ENCODE measurements around the gene GOLGA3. TPM values are rescaled to one million over a fixed set of nuclear protein-coding genes. Genes with fewer than 3 reads are reported as not detected.

Gene GOLGA3
- total and polyA plus RNA-seq, 2 experiments from 2014 or later, result 10.3 to 57.8 TPM

GRCh38 chr12:132869551-132869950, 40.9 kb upstream of the GOLGA3 start:
- peaks cover 58% of the 10 kb centered on the region for H3K36me3 Mint-ChIP-seq (ENCODE audit: low read depth)
- no peaks in the 10 kb centered on the region; the same call in 1 of the 2 replicates for H4K20me1 ChIP-seq (replicated peaks; ENCODE audit: insufficient read depth)
- no peak overlapping the region for H3K4me3 Mint-ChIP-seq
- H3K4me1 ChIP-seq (ENCODE audit: insufficient read depth), result no peaks in the 10 kb centered on the region
- H3K9me2 ChIP-seq (ENCODE audit: insufficient read depth), result no peaks in the 10 kb centered on the region
- H3K79me2 ChIP-seq (replicated peaks; ENCODE audit: insufficient read depth), result no peaks in the 10 kb centered on the region; the same call in 1 of the 2 replicates
- H3K27me3 ChIP-seq (ENCODE audit: insufficient read depth), result no peaks in the 10 kb centered on the region
- 0 out of 2 replicates have a peak, but pooled peaks cover 20% of the 10 kb centered on the region for H3K36me3 ChIP-seq (ENCODE audit: insufficient read depth)
- peaks cover 2% of the 10 kb centered on the region for H3K27me3 Mint-ChIP-seq (ENCODE audit: insufficient read depth, low read depth, poor library complexity)
- no peak overlapping the region for H2AFZ ChIP-seq
- no peak overlapping the region for H3K27ac ChIP-seq (ENCODE audit: low read depth)
- H3K9me3 Mint-ChIP-seq, result no peaks in the 10 kb centered on the region
- no peak overlapping the region; the same call in 1 of the 2 replicates for H3K27ac Mint-ChIP-seq
- no peak overlapping the region for H3K4me3 ChIP-seq
- ATAC-seq, result no peak
- TF ChIP-seq POLR2AphosphoS5 (IDR thresholded peaks at IDR 0.05; ENCODE audit: low read depth) (no peak), REST (IDR thresholded peaks at IDR 0.05; ENCODE audit: unreplicated experiment) (no peak), EZH2phosphoT487 (IDR thresholded peaks at IDR 0.05; ENCODE audit: unreplicated experiment) (no peak), STAT1 (IDR thresholded peaks at IDR 0.05; ENCODE audit: unreplicated experiment) (no peak), CTCF (conservative IDR thresholded peaks at IDR 0.05; ENCODE audit: low read depth in 2 of 2) (no peak), ZNF331 (CRISPR knock-in tag; IDR thresholded peaks at IDR 0.05; ENCODE audit: low read depth) (no peak), NANOG (IDR thresholded peaks at IDR 0.05; ENCODE audit: borderline replicate concordance) (no peak), ZNF114 (CRISPR knock-in tag; IDR thresholded peaks at IDR 0.05) (no peak), ZNF462 (CRISPR knock-in tag; IDR thresholded peaks at IDR 0.05) (no peak), EZH2 (IDR thresholded peaks at IDR 0.05; ENCODE audit: low read depth, unreplicated experiment) (no peak), ETS1 (IDR thresholded peaks at IDR 0.05) (no peak), CREB1 (CRISPR knock-in tag; IDR thresholded peaks at IDR 0.05; ENCODE audit: low read depth) (no peak), JUNB (IDR thresholded peaks at IDR 0.05; ENCODE audit: unreplicated experiment) (no peak)
- H3K4me2 ChIP-seq, result no peak overlapping the region
- no peaks in the 10 kb centered on the region for H3F3A ChIP-seq (replicated peaks; ENCODE audit: low read depth)
- H3K4me1 Mint-ChIP-seq, result no peaks in the 10 kb centered on the region
- DNase-seq (ENCODE audit: low spot score), result no peak

Measured in GM23338 (cell line).